Spleen (tissue), 7 donors: ENCODE results near the gene EXOSC5.

Experiments used
- POLR2A ChIP-seq, 3 donors: fragments of 450-650 bp; IDR thresholded peaks; one replicate each; pipeline ENCODE4 v1.5.1; 2017; ENCODE audit warnings: antibody characterized with exemption in 3 of 3, mild to moderate bottlenecking in 1 of 3
- POLR2AphosphoS5 ChIP-seq, 3 donors: sonication (generic); formaldehyde crosslinking; IDR thresholded peaks; one replicate each; pipeline ENCODE4 v1.5.1; 2017; ENCODE audit warnings: antibody characterized with exemption in 3 of 3
- TF ChIP-seq, protein P1 (sequence below), 11 experiments: fragments of 200-600 bp in 7 of 11; fragments of 450-650 bp in 4 of 11; sonication (generic) in 4 of 11; IDR thresholded peaks in 8 of 11; conservative IDR thresholded peaks in 3 of 11; 1 replicate in 7 of 11; 2 replicates in 4 of 11; pipeline versions ENCODE4 v1.4.0 to v1.8.0; 2016 to 2021; ENCODE audit warnings: antibody characterized with exemption in 11 of 11, inconsistent platforms in 4 of 11, mild to moderate bottlenecking in 1 of 11
- donor health status: DM: no; HTN: no; CAD: no; lungs with moderate emphysema.
- donor health status: DM: no; HTN: no; CAD: no.
- donor health status: DM: no; HTN: no; CAD: no.

DNA sequence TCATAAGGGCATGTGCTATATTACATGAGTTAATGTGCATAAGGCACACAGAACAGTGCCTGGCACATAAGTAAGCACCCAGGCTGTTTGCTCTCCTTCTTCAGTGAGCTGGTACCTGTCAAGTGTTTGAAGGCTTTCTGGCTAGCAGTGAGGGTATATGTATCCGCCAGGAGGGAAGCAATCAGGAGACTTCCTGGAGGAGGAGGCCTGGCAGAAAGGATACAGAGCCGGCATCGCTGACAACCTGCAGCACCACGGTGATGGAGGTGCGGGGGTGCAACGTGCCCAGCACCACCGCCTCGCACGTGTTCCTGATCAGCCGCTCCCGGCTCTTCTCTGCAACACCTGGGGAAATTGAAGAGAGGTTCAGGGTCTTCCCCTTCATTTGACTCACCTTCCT is 5.5 kb downstream of the EXOSC5 start:
- TF ChIP-seq, protein P1, sequence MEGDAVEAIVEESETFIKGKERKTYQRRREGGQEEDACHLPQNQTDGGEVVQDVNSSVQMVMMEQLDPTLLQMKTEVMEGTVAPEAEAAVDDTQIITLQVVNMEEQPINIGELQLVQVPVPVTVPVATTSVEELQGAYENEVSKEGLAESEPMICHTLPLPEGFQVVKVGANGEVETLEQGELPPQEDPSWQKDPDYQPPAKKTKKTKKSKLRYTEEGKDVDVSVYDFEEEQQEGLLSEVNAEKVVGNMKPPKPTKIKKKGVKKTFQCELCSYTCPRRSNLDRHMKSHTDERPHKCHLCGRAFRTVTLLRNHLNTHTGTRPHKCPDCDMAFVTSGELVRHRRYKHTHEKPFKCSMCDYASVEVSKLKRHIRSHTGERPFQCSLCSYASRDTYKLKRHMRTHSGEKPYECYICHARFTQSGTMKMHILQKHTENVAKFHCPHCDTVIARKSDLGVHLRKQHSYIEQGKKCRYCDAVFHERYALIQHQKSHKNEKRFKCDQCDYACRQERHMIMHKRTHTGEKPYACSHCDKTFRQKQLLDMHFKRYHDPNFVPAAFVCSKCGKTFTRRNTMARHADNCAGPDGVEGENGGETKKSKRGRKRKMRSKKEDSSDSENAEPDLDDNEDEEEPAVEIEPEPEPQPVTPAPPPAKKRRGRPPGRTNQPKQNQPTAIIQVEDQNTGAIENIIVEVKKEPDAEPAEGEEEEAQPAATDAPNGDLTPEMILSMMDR (IDR thresholded peaks at IDR 0.05 in 8 of 11, conservative IDR thresholded peaks at IDR 0.05 in 3 of 11) = no peak
- TF ChIP-seq POLR2A (IDR thresholded peaks at IDR 0.05) = no peak
- no peak for TF ChIP-seq POLR2AphosphoS5 (IDR thresholded peaks at IDR 0.05)
